ENCODE data around the gene CKB.

- TF ChIP-seq EZH2 (IDR thresholded peaks at IDR 0.05; ENCODE audit: insufficient read depth, poor library complexity, severe bottlenecking): no peak
- TF ChIP-seq EZH2phosphoT487 (IDR thresholded peaks at IDR 0.05; ENCODE audit: insufficient read depth, low read depth): no peak
Measured at GRCh38 chr14:103522649-103523574, at the start of gene CKB.
